Fibroblast of skin of right quadriceps (primary cell): ENCODE data around the gene GRM7.

Source experiments
- DNase-seq: peaks from one replicate; pipeline ENCODE4 v3.0.0-alpha.2; 2013

The GRM7 gene

GRCh38 chr3:7322957-7323669 lies 462.2 kb downstream of the GRM7 start:
- DNase-seq: no peak

DNA sequence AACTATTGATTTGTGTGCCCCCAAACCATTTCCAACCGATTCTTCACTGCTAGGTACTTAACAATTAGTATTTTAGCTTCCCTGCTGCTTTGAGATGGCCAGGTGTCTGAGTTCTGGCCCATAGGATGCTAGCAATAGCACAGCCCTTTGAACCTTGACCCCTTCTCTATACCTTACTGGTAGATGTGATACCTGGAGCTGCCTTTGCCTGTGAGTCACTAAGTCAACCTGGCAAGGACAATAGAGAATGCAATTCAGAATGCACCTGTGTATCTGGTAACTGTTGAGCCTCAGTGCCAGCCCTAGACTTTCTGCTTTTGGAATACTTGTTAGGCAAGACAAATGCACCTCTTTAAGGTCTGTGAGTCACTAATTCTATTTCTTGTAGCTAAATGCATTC lies 467.4 kb downstream of the GRM7 start:
- DNase-seq: no peak

- DNase-seq: no peak
Observed at GRCh38 chr3:7332696-7333095, 471.8 kb downstream of the GRM7 start.

- no peak for DNase-seq
Observed at GRCh38 chr3:7333125-7333524, 472.2 kb downstream of the GRM7 start.

DNA sequence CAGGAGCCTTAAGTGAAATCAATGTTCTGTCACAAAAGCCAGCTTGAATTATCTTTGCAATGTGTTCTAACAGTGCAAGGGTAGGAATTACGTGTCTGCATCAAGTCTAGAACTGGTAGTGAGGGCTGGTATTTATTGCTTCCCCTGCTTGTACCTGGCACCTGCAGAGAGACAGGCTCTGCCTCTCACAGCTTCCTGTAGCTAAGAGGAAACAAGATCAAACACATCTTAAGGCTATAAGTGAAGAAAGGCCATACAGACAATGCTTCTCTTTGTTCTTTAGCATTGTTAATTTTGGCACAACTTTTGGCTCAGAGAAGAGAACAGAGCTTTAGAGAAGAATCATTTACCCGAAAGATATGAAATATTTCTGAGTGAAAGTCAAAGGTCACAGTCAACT lies 479.9 kb downstream of the GRM7 start:
- no peak for DNase-seq

DNA sequence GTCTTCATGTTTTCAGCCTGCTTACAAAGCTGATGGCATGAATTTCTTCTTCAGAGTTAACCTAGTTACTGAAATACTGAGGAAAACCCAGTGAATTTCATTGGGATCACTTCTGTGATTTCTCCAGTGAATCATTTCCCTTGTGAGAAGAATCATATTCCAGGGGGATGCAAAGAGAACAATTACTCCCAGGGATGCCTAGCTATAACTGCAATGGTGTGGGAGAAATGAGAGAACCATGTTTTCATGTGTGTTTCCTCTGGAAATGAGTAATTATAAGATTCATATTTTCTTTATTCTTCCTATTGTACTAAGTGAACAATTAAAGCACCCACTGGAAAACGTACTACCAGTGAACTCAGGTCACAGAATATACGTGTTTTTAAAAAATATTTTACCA lies 485.4 kb downstream of the GRM7 start:
- no peak for DNase-seq

DNA sequence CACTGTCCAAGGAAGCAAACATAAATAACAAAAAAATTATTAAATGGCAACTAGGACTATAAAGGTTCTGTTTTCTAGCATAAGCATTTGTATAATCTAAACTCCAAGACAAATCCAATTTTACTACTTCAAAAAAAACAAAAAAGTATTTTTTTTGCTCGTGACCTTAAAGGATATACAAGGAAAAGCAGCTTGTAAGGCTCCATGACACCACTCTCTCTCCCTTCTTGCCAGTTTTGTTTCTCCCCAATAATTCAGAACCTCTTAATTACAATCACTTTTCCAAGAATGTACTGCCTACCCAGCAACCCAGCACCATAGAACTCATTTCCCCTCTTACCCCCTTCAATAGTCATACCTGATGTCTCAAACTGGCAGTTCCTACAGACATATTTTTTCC lies 496.2 kb downstream of the GRM7 start:
- no peak for DNase-seq

- DNase-seq: no peak
Observed at GRCh38 chr3:7367968-7368367, 507.1 kb downstream of the GRM7 start.

GRCh38 chr3:7368597-7368996 lies 507.7 kb downstream of the GRM7 start:
- DNase-seq: no peak

GRCh38 chr3:7371693-7372572 lies 511.0 kb downstream of the GRM7 start:
- DNase-seq: no peak

DNA sequence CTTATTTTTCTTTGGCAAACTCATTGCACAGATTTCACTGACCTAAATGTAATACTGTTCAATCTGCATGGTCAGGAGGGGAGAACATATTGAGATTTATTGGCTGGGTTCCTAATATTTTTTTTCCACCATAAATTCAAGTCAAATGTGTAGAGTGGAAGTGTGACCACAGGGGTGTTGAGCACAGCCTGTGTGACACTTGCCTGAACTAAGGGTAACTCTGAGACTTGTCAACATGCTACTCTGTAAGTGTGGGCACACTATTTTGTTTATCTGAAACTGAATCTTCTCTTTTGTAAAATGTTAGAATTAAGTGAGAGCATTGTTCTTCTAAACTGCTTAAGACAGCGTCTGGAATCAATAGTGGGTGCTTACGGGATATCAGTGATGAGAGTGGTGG lies 516.2 kb downstream of the GRM7 start:
- DNase-seq: no peak

- no peak for DNase-seq
Observed at GRCh38 chr3:7381741-7382140, 520.8 kb downstream of the GRM7 start.

- DNase-seq: peak; percentile 8
Observed at GRCh38 chr3:7382293-7383010, 521.5 kb downstream of the GRM7 start.

GRCh38 chr3:7385635-7386034 lies 524.7 kb downstream of the GRM7 start:
- DNase-seq: no peak

GRCh38 chr3:7388026-7388425 lies 527.1 kb downstream of the GRM7 start:
- no peak for DNase-seq

DNA sequence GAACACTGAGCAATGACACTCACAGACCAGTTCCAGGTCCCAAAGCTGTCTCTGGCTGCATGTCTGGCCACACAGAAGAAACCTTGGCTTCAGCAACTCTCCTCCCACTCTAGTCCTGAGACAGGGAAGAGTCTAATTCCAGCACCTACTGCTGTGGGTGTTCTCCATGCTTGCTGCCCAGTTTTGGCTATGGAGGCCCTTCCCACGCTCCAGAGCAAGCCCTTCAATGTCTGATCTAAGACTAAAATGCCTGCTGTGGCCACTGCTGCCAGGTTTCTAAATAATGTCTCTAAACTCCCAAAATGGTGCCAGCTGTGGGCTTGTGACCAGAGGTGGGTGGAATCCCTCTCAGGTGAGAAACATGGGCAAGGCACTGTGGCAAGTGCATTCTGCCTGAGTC lies 531.3 kb downstream of the GRM7 start:
- DNase-seq: no peak

GRCh38 chr3:7393944-7394605 lies 533.2 kb downstream of the GRM7 start:
- DNase-seq: no peak

DNA sequence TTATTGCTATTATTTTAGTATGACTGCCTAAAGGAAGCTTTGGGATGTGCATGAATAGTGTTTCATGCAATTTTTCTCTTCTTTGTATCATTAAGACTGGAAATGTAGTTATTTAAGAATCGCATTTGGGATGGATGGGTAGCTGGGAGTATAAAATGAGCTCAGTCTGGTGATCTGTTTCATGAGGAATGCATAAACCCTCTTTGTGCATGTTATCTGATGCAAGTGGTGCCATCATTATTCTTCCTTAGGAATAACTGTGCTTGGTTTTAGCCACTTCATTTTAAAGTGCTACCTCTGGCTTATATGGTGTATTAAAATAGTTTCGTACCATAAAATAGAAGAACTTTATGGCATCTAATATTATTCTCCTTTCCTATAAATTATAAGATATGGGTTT lies 535.6 kb downstream of the GRM7 start:
- DNase-seq: no peak

DNA sequence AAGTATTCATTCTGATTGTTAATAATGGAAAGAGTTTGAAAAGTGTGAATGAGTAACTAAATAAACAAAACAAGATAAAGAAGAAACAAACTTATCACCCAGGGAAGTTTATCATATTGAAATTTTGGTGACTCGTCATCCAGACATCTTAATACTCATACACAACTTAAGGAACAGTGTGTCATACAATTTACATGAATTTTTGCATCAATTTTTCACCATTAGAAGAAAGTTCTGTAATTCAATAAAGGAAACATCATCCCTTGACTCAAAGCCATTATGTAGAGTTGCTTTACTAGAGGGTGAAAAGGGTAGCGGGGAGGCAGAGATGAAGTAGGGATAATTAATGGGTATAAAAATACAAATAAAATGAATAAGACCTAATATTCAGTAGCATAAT lies 536.2 kb downstream of the GRM7 start:
- DNase-seq: no peak

- no peak for DNase-seq
Observed at GRCh38 chr3:7400360-7400759, 539.4 kb downstream of the GRM7 start.

DNA sequence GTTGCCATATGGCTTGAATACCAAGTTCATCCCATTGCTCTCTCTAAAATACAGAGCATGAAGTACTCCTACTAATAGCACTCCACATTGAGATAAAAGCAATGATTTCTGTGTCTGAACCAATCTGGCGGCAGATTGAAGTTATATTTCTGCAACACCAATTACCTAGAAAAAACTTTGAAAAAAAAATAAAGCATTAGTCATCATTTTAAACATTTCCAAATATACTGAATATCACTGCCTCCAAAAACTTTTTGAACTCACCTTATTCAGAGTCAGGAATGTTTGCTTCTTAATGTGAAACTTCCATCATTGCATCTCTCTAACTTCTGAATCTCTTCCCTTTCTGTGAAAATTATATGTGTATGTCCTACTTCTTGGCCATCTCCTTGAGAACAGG lies 540.5 kb downstream of the GRM7 start:
- no peak for DNase-seq

DNA sequence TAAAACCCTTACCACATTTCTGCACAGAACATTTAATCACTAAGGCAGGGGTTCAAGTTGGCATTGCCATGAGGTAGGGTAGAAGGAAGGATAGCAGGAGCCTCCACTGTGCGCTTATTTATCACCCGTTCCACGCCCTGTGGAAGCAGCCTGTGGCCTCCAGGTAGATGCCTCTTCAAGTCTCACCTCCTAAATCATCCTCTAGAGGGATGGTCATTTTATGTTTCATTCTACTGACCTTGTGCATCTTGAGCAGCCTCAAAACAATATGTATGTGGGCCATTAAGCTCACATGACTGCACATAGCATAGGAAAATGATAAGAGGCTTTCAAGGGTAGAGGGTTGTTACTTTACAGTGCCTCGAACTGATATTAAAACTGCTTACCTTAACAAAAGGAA lies 546.2 kb downstream of the GRM7 start:
- DNase-seq: no peak

- DNase-seq: no peak
Observed at GRCh38 chr3:7410782-7411181, 549.9 kb downstream of the GRM7 start.
